ENCODE measurements around the gene MYMX.
A peak's percentile ranks its signal among the peaks of the same experiment; 100 is the strongest.

The MYMX gene

GRCh38 chr6:44217332-44218143 lies 812 bp downstream of the MYMX start:
- DNase-seq = no peak
- Mint-ChIP-seq H3K9me3 (no peaks in the 10 kb centered on the region), H3K27ac (no peak overlapping the region), H3K36me3 (ENCODE audit: insufficient read depth) (no peaks in the 10 kb centered on the region), H3K4me3 (no peak overlapping the region), H3K27me3 (peaks cover 18 to 36% of the 10 kb centered on the region in 2 donors), H3K4me1 (ENCODE audit: low read depth in 2 of 2) (peaks cover under 1 to 10% of the 10 kb centered on the region in 2 donors)
- no peak for ATAC-seq (replicated peaks)

- H3K36me3 Mint-ChIP-seq (ENCODE audit: insufficient read depth) = no peaks in the 10 kb centered on the region
- peaks cover 11 to 20% of the 10 kb centered on the region in 2 donors for H3K4me1 Mint-ChIP-seq (ENCODE audit: low read depth in 2 of 2)
- peaks cover 14 to 36% of the 10 kb centered on the region in 2 donors for H3K27me3 Mint-ChIP-seq
- no peak for DNase-seq
- peak overlapping the region; percentile 38 to 65 for H3K4me3 Mint-ChIP-seq
- no peak for ATAC-seq (replicated peaks)
- H3K27ac Mint-ChIP-seq = no peak overlapping the region
- H3K9me3 Mint-ChIP-seq = no peaks in the 10 kb centered on the region
Measured at GRCh38 chr6:44219053-44219814, 2.5 kb downstream of the MYMX start.

GRCh38 chr6:44219815-44220784 lies 3.4 kb downstream of the MYMX start:
- Mint-ChIP-seq H3K27ac (no peak overlapping the region), H3K4me3 (peak overlapping the region; percentile 38 to 65), H3K4me1 (ENCODE audit: low read depth in 2 of 2) (peaks cover 15 to 25% of the 10 kb centered on the region in 2 donors), H3K27me3 (peaks cover 12 to 36% of the 10 kb centered on the region in 2 donors), H3K36me3 (ENCODE audit: insufficient read depth) (no peaks in the 10 kb centered on the region), H3K9me3 (no peaks in the 10 kb centered on the region)
- no peak for DNase-seq
- no peak for ATAC-seq (replicated peaks)

- H3K9me3 Mint-ChIP-seq = no peaks in the 10 kb centered on the region
- no peaks in the 10 kb centered on the region for H3K36me3 Mint-ChIP-seq (ENCODE audit: insufficient read depth)
- no peak for ATAC-seq (replicated peaks)
- no peak overlapping the region for H3K27ac Mint-ChIP-seq
- peak overlapping the region in 1 of 2 donors; percentile 10 for H3K4me3 Mint-ChIP-seq
- H3K27me3 Mint-ChIP-seq = peaks cover 12 to 35% of the 10 kb centered on the region in 2 donors
- H3K4me1 Mint-ChIP-seq (ENCODE audit: low read depth in 2 of 2) = peaks cover 15 to 25% of the 10 kb centered on the region in 2 donors
- no peak for DNase-seq
Measured at GRCh38 chr6:44220913-44221290, 4.2 kb downstream of the MYMX start.

GRCh38 chr6:44221291-44221960 lies 4.7 kb downstream of the MYMX start:
- DNase-seq (peak; percentile 68 to 71 (median 71)), ATAC-seq (replicated peaks) (peak; percentile 66)
- H3K4me3 Mint-ChIP-seq = peak overlapping the region in 1 of 2 donors; percentile 33

GRCh38 chr6:44221961-44222335 lies 5.2 kb downstream of the MYMX start:
- Mint-ChIP-seq H3K4me1 (ENCODE audit: low read depth in 2 of 2) (peaks cover 15 to 25% of the 10 kb centered on the region in 2 donors), H3K36me3 (ENCODE audit: insufficient read depth) (no peaks in the 10 kb centered on the region), H3K4me3 (peak overlapping the region in 1 of 2 donors; percentile 89), H3K27ac (peak overlapping the region in 1 of 2 donors; percentile 41), H3K9me3 (no peaks in the 10 kb centered on the region), H3K27me3 (peaks cover 7 to 24% of the 10 kb centered on the region in 2 donors)
- ATAC-seq (replicated peaks) = no peak
- no peak for DNase-seq

More at GRCh38 chr6:44221291-44221960, 4.7 kb downstream of the MYMX start:
- Mint-ChIP-seq H3K27me3 (peaks cover 12 to 29% of the 10 kb centered on the region in 2 donors), H3K4me1 (ENCODE audit: low read depth in 2 of 2) (peaks cover 15 to 25% of the 10 kb centered on the region in 2 donors), H3K36me3 (ENCODE audit: insufficient read depth) (no peaks in the 10 kb centered on the region), H3K27ac (peak overlapping the region in 1 of 2 donors; percentile 41), H3K9me3 (no peaks in the 10 kb centered on the region)

GRCh38 chr6:44222486-44223318 lies 6.0 kb downstream of the MYMX start:
- peak; percentile 3 for ATAC-seq (replicated peaks)

GRCh38 chr6:44223319-44224028 lies 6.7 kb downstream of the MYMX start, which contains the start of gene SLC29A1:
TSS of gene SLC29A1 (plus strand) at chr6:44223595. CDS start at chr6:44227314, 3,719 bp downstream.
- Mint-ChIP-seq H3K27me3 (peaks cover 2 to 15% of the 10 kb centered on the region in 2 donors), H3K4me3 (peak within 1 kb of the TSS; percentile 89 to 92), H3K9me3 (no peaks in the 10 kb centered on the region), H3K27ac (peak within 1 kb of the TSS in 1 of 2 donors; percentile 80), H3K36me3 (ENCODE audit: insufficient read depth) (no peaks in the 10 kb centered on the region), H3K4me1 (ENCODE audit: low read depth in 2 of 2) (peaks cover 15 to 22% of the 10 kb centered on the region in 2 donors)
- DNase-seq (peak; percentile 73 to 77 (median 73)), ATAC-seq (replicated peaks) (peak; percentile 79)

More at GRCh38 chr6:44222486-44223318, 6.0 kb downstream of the MYMX start:
- no peaks in the 10 kb centered on the region for H3K9me3 Mint-ChIP-seq
- no peak for DNase-seq
- peak overlapping the region in 1 of 2 donors; percentile 80 for H3K27ac Mint-ChIP-seq
- peak overlapping the region; percentile 89 to 92 for H3K4me3 Mint-ChIP-seq
- no peaks in the 10 kb centered on the region for H3K36me3 Mint-ChIP-seq (ENCODE audit: insufficient read depth)
- H3K27me3 Mint-ChIP-seq = peaks cover 7 to 19% of the 10 kb centered on the region in 2 donors
- peaks cover 15 to 25% of the 10 kb centered on the region in 2 donors for H3K4me1 Mint-ChIP-seq (ENCODE audit: low read depth in 2 of 2)

GRCh38 chr6:44224029-44224964 lies 7.6 kb downstream of the MYMX start:
- H3K4me3 Mint-ChIP-seq = peak overlapping the region; percentile 89 to 92

GRCh38 chr6:44224965-44225305 lies 8.2 kb downstream of the MYMX start:
- ATAC-seq (replicated peaks) (no peak), DNase-seq (no peak)
- H3K27ac Mint-ChIP-seq = peak overlapping the region in 1 of 2 donors; percentile 77
- peaks cover 0 to under 1% of the 10 kb centered on the region in 2 donors for H3K27me3 Mint-ChIP-seq
- H3K4me1 Mint-ChIP-seq (ENCODE audit: low read depth in 2 of 2) = peaks cover 15 to 20% of the 10 kb centered on the region in 2 donors
- no peaks in the 10 kb centered on the region for H3K36me3 Mint-ChIP-seq (ENCODE audit: insufficient read depth)
- no peak overlapping the region for H3K4me3 Mint-ChIP-seq
- H3K9me3 Mint-ChIP-seq = no peaks in the 10 kb centered on the region

More at GRCh38 chr6:44224029-44224964, 7.6 kb downstream of the MYMX start:
- H3K9me3 Mint-ChIP-seq = no peaks in the 10 kb centered on the region
- peak; percentile 4 for ATAC-seq (replicated peaks)
- H3K27ac Mint-ChIP-seq = peak overlapping the region in 1 of 2 donors; percentile 77
- no peak for DNase-seq
- H3K4me1 Mint-ChIP-seq (ENCODE audit: low read depth in 2 of 2) = peaks cover 15 to 20% of the 10 kb centered on the region in 2 donors
- H3K27me3 Mint-ChIP-seq = peaks cover 0 to 7% of the 10 kb centered on the region in 2 donors
- H3K36me3 Mint-ChIP-seq (ENCODE audit: insufficient read depth) = no peaks in the 10 kb centered on the region

All from effector memory CD8-positive, alpha-beta T cell (primary cell).